ENCODE results near the gene BCAS1. TPM values are rescaled to one million over a fixed set of nuclear protein-coding genes. Genes with fewer than 3 reads are reported as not detected.

BCAS1 gene
- total and polyA plus RNA-seq, 2 donors (not counting 3 experiments of a cell fraction or from before 2014, with no cell fraction given) = not detected

DNA sequence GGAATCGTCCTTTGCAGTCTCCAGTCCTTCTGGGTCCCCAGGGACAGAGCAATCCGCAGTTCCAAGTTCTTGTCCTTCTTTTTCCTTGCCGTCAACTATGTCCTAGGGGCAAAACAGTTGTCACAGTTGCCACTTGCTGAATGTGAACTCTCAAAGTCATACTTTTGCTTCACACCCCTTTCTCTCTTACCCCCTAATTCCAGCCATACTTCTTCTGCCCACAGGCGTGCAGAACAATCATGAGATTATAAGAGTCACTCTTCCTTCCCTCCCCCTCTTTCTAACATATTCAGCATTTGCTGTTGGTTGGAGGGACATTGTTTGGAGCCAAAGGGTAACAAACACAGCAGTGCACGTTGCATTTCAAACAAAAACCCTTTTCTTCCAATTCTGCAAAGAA is 74.4 kb downstream of the BCAS1 start:
- no TSS peak for BruUV-seq (replicated peaks)
- Histone ChIP-seq H4K20me1 (replicated peaks; ENCODE audit: control insufficient read depth, extremely low read depth, insufficient read depth, low read length) (no peaks in the 10 kb centered on the region), H3K27ac (ENCODE audit: insufficient read depth, low read depth, low read length) (no peak overlapping the region), H3K9me1 (replicated peaks; ENCODE audit: control insufficient read depth, extremely low read depth, insufficient read depth, low read length) (no peaks in the 10 kb centered on the region), H3K9me3 (replicated peaks; ENCODE audit: control insufficient read depth, insufficient read depth, low read length) (no peaks in the 10 kb centered on the region), H2AFZ (ENCODE audit: low read depth, low read length) (no peak overlapping the region), H3K27me3 (ENCODE audit: control insufficient read depth in 2 of 2, insufficient read depth in 2 of 2, low read length in 2 of 2) (no peaks in the 10 kb centered on the region), H3K9ac (replicated peaks; ENCODE audit: extremely low read depth, insufficient read depth, low read length) (no peak overlapping the region), H3K4me2 (ENCODE audit: insufficient read depth, low read length) (no peak overlapping the region), H3K4me1 (ENCODE audit: control insufficient read depth, extremely low read depth, insufficient read depth, low read length) (no peaks in the 10 kb centered on the region), H3K36me3 (ENCODE audit: control insufficient read depth in 2 of 2, extremely low read depth in 1 of 2, insufficient read depth in 2 of 2, low read length in 2 of 2) (no peaks in the 10 kb centered on the region), H3K4me3 (replicated peaks in 1 of 3; ENCODE audit: insufficient read depth in 1 of 3, low read depth in 1 of 3, low read length in 3 of 3) (no peak overlapping the region), H3K79me2 (ENCODE audit: control insufficient read depth, insufficient read depth, low read length) (no peaks in the 10 kb centered on the region)
- no peak for DNase-seq (ENCODE audit: low read depth, low spot score)
- CTCF ChIA-PET = no interaction called here
- TF ChIP-seq MYC (IDR thresholded peaks at IDR 0.05; ENCODE audit: low read depth, low read length) (no peak), POLR2A (IDR thresholded peaks at IDR 0.05; ENCODE audit: low read depth, low read length) (no peak), EZH2 (IDR thresholded peaks at IDR 0.05; ENCODE audit: borderline replicate concordance, low read depth, low read length, severe bottlenecking) (no peak), POLR2AphosphoS5 (IDR thresholded peaks at IDR 0.05; ENCODE audit: insufficient read depth, low read depth, low read length) (no peak), GATA2 (IDR thresholded peaks at IDR 0.05; ENCODE audit: insufficient read depth, insufficient read length, low read depth, low read length) (no peak), FOS (IDR thresholded peaks at IDR 0.05; ENCODE audit: borderline replicate concordance, insufficient read depth, low read length) (no peak), JUN (IDR thresholded peaks at IDR 0.05; ENCODE audit: borderline replicate concordance, insufficient read depth, insufficient read length, low read depth) (no peak)
- TF ChIP-seq, protein P1, sequence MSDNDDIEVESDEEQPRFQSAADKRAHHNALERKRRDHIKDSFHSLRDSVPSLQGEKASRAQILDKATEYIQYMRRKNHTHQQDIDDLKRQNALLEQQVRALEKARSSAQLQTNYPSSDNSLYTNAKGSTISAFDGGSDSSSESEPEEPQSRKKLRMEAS (IDR thresholded peaks at IDR 0.05; ENCODE audit: insufficient read depth, insufficient read length) = no peak
- TF ChIP-seq, protein P2, sequence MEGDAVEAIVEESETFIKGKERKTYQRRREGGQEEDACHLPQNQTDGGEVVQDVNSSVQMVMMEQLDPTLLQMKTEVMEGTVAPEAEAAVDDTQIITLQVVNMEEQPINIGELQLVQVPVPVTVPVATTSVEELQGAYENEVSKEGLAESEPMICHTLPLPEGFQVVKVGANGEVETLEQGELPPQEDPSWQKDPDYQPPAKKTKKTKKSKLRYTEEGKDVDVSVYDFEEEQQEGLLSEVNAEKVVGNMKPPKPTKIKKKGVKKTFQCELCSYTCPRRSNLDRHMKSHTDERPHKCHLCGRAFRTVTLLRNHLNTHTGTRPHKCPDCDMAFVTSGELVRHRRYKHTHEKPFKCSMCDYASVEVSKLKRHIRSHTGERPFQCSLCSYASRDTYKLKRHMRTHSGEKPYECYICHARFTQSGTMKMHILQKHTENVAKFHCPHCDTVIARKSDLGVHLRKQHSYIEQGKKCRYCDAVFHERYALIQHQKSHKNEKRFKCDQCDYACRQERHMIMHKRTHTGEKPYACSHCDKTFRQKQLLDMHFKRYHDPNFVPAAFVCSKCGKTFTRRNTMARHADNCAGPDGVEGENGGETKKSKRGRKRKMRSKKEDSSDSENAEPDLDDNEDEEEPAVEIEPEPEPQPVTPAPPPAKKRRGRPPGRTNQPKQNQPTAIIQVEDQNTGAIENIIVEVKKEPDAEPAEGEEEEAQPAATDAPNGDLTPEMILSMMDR (IDR thresholded peaks at IDR 0.05; ENCODE audit: extremely low read depth in 1 of 2, insufficient read depth in 1 of 2, low read depth in 1 of 2, low read length in 2 of 2) = no peak
- FAIRE-seq = no peak
- intact Hi-C loops (cut with micrococcal nuclease) (no loop called here), dilution Hi-C loops (cut with MboI; ENCODE audit: extremely low pct_ligation_motif_present, low sequenced_read_pairs) (no loop called here)
- POLR2A ChIA-PET = no interaction called here
